HUES6 (cell line): ENCODE results near the gene LAMTOR4.
"Not testable (repeated sequence)": the region's sequence is repeated elsewhere in the genome, so short reads cannot be mapped to it uniquely, and the experiment has no call there.

Source experiments
- H3K27ac ChIP-seq: 2 replicates; pipeline ENCODE4 v1.7.0; 2013; ENCODE audit warnings: low read depth, mild to moderate bottlenecking, low read length, inconsistent platforms
- H3K27me3 ChIP-seq: 2 replicates; pipeline ENCODE4 v1.6.1; 2013; ENCODE audit warnings: low read length; ENCODE audit not compliant: control insufficient read depth, insufficient read depth
- H3K36me3 ChIP-seq: 2 replicates; pipeline ENCODE4 v1.6.1; 2013; ENCODE audit warnings: low read length; ENCODE audit not compliant: control insufficient read depth, insufficient read depth
- H3K4me1 ChIP-seq: 2 replicates; pipeline ENCODE4 v1.6.1; 2013; ENCODE audit warnings: low read length; ENCODE audit not compliant: control insufficient read depth, insufficient read depth
- H3K4me3 ChIP-seq: 2 replicates; pipeline ENCODE4 v1.5.1; 2013; ENCODE audit warnings: low read depth, low read length
- H3K9ac ChIP-seq: one replicate; pipeline ENCODE4 v1.6.1; 2013; ENCODE audit warnings: mild to moderate bottlenecking, low read length
- H3K9me3 ChIP-seq: 2 replicates; pipeline ENCODE4 v1.6.1; 2013; ENCODE audit warnings: low read depth, low read length; ENCODE audit not compliant: control insufficient read depth, insufficient read depth

Gene LAMTOR4

DNA sequence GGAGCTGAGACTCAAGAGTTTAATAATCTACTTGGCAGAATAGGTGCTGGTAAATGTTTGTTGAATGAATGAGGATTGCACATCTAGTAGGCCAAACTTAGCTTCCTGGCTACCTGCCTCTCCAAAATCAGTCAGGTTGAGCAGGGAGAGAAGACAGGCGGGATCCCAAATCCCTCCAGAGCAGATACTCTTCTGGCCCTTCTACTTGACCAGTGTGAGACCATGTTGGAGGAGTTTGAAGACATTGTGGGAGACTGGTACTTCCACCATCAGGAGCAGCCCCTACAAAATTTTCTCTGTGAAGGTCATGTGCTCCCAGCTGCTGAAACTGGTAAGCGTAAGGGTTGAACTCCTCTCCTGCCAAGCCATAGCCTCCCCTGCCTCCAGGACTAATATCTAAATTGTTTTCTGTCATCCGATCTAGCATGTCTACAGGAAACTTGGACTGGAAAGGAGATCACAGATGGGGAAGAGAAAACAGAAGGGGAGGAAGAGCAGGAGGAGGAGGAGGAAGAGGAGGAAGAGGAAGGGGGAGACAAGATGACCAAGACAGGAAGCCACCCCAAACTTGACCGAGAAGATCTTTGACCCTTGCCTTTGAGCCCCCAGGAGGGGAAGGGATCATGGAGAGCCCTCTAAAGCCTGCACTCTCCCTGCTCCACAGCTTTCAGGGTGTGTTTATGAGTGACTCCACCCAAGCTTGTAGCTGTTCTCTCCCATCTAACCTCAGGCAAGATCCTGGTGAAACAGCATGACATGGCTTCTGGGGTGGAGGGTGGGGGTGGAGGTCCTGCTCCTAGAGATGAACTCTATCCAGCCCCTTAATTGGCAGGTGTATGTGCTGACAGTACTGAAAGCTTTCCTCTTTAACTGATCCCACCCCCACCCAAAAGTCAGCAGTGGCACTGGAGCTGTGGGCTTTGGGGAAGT, 24.2 kb upstream of the LAMTOR4 start:
- Histone ChIP-seq H3K9ac (no peak overlapping the region), H3K9me3 (no peaks in the 10 kb centered on the region), H3K36me3 (no peaks in the 10 kb centered on the region), H3K4me1 (peaks cover 10% of the 10 kb centered on the region), H3K4me3 (no peak overlapping the region), H3K27me3 (peaks cover 12% of the 10 kb centered on the region), H3K27ac (no peak overlapping the region)

DNA sequence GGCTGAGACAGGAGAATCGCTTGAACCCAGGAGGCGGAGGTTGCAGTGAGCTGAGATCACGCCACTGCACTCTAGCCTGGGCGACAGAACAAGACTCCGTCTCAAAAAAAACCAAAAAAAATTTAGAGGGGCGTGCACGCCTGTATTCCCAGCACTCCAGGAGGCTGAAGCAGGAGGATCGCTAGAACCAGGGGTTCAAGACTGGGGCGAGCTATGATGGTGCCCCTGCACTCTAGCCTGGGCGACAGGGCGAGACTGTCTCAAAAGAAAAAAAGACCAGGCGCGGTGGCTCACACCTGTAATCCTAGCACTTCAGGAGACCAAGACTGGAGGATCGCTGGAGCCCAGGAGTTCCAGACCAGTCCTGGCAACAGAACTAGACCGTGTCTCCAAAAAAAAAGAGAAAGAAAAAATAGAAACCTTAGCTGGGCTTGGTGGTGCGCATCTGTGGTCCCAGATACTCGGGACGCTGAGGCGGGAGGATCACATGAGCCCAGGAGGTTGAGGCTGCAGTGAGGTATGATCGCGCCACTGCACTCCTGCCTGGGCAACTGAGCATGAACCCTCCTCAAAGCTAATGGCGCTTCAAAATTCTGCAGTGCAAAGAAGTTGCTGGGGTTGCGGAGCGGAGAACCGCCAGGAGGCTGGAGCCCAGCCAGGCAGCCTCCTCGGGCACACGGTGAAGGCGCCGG, 22.3 kb upstream of the LAMTOR4 start:
- Histone ChIP-seq H3K27me3 (peaks cover 12% of the 10 kb centered on the region), H3K4me3 (peak overlapping the region; percentile 96), H3K9ac (peak overlapping the region; percentile 95), H3K4me1 (peaks cover 3% of the 10 kb centered on the region; the same call in 1 of the 2 replicates), H3K9me3 (no peaks in the 10 kb centered on the region), H3K36me3 (no peaks in the 10 kb centered on the region), H3K27ac (peak overlapping the region; percentile 88)

DNA sequence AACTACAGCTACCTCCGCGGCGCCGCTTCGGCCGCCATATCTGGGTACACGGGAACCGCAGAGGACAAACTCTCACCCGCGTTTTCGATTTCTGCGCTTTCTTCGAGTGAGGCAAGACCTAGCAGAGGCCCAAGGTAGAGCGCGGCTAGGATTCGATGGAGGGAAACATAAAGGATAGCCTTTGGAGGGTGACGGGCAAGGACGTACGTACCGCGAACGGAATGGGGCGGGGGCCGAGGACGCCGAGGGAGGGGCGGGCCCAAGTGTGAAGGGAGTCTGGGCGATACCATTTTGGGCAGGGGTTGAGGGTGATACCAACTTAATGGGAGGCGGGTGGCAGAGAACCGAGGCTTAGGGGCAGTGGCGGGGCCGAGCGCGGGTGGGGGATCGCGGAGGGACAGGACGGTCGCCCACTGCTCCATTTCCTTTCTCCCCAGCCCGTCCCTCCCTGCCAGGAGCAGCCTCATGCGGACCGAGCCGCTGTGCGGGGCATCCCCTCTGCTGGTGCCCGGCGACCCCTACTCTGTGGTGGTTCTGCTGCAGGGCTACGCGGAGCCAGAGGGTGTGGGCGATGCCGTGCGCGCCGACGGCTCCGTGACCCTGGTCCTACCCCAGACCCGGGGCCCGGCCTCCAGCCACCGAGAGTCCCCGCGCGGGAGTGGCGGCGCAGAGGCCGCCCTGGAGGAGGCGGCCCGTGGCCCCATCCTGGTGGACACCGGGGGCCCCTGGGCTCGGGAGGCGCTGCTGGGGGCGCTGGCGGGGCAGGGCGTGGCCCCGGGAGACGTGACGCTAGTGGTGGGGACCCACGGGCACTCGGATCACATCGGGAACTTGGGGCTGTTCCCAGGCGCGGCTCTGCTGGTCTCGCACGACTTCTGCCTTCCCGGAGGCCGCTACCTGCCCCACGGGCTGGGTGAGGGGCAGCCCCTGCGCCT, 21.5 kb upstream of the LAMTOR4 start, which contains the start of gene MBLAC1:
Gene MBLAC1 (plus strand): TSS at position 37 of the 935 bp plus-strand sequence. CDS start 429 bp downstream, at position 466.
- peaks cover 12% of the 10 kb centered on the region for H3K27me3 ChIP-seq
- H3K9ac ChIP-seq: peak within 1 kb of the TSS; percentile 95
- H3K9me3 ChIP-seq: no peaks in the 10 kb centered on the region
- H3K4me1 ChIP-seq: peaks cover 1% of the 10 kb centered on the region; the same call in 1 of the 2 replicates
- no peaks in the 10 kb centered on the region for H3K36me3 ChIP-seq
- peak within 1 kb of the TSS; percentile 96 for H3K4me3 ChIP-seq
- peak within 1 kb of the TSS; percentile 88 for H3K27ac ChIP-seq

DNA sequence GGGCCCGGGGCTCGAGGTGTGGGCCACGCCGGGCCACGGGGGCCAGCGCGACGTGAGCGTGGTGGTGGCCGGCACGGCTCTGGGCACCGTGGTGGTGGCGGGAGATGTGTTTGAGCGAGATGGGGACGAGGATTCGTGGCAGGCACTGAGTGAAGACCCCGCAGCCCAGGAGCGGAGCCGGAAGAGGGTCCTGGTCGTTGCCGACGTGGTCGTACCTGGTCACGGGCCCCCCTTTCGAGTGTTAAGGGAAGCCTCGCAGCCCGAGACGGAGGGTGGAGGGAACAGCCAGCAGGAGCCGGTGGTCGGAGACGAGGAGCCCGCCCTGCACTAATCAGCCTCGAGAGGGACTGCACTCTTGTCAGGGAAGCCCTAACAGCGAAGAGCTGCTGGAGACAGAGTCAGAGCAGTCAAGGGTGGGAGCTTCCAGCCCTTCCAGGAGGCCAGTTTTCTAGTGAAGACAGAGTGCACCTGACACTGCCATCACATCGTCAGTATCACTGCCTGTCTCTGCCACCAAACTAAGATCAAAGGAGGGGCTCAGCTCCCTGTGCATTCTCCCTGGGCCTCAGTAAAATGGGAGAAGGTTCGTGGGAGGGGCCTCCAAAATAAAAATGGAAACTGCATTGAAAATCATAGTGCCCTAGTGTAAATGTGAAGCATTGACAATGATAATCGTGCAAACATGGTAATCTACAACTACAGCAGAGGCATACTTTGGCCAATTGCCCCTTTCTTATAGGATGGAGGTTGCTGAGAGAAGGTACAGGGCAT, 20.7 kb upstream of the LAMTOR4 start:
- H3K27ac ChIP-seq: no peak overlapping the region

DNA sequence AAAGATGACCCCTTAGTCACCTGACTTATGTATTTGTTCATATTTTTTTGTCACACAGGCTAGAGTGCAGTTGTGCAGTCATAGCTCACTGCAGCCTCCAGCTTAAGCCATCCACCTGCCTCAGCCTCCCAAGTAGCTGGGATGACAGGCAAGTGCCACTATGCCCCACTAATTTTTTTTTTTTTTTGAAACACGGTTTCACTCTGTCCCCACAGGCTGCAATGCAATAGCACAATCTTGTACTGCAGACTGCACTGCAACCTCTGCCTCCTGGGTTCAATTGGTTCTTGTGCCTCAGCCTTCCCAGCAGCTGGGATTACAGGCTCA, 20.1 kb upstream of the LAMTOR4 start:
- no peak overlapping the region for H3K9ac ChIP-seq
- no peak overlapping the region for H3K4me3 ChIP-seq

More for the DNA sequence above, 20.7 kb upstream of the LAMTOR4 start:
- Histone ChIP-seq H3K9ac (peak overlapping the region; percentile 64), H3K4me3 (peak overlapping the region; percentile 96), H3K4me1 (peaks cover 4% of the 10 kb centered on the region; the same call in 1 of the 2 replicates), H3K9me3 (no peaks in the 10 kb centered on the region), H3K36me3 (no peaks in the 10 kb centered on the region), H3K27me3 (peaks cover 12% of the 10 kb centered on the region)

DNA sequence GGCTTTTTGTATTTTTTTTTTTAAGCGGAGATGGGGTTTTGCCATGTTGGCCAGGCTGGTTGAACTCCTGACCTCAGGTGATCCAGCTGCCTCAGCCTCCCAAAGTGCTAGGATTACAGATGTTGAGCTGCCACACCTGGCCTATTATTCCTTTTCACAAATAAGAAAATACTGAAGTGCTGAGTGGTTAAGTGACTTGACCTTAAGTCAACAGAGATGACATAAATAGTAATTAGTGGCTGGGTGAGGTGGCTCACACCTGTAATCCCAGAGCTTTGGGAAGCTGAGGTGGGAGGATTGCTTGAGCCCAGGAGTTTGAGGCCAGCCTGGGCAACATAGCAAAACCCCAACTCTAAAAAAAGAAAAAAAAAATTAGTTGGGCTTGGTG, 18.5 kb upstream of the LAMTOR4 start:
- H3K27me3 ChIP-seq: peaks cover 12% of the 10 kb centered on the region
- H3K9ac ChIP-seq, H3K36me3 ChIP-seq, H3K9me3 ChIP-seq, H3K4me3 ChIP-seq, H3K27ac ChIP-seq, H3K4me1 ChIP-seq: not testable (repeated sequence)

More for the DNA sequence above, 20.1 kb upstream of the LAMTOR4 start:
- Histone ChIP-seq H3K27ac (no peak overlapping the region), H3K9me3 (no peaks in the 10 kb centered on the region), H3K4me1 (peaks cover 4% of the 10 kb centered on the region; the same call in 1 of the 2 replicates), H3K36me3 (no peaks in the 10 kb centered on the region), H3K27me3 (peaks cover 12% of the 10 kb centered on the region)

DNA sequence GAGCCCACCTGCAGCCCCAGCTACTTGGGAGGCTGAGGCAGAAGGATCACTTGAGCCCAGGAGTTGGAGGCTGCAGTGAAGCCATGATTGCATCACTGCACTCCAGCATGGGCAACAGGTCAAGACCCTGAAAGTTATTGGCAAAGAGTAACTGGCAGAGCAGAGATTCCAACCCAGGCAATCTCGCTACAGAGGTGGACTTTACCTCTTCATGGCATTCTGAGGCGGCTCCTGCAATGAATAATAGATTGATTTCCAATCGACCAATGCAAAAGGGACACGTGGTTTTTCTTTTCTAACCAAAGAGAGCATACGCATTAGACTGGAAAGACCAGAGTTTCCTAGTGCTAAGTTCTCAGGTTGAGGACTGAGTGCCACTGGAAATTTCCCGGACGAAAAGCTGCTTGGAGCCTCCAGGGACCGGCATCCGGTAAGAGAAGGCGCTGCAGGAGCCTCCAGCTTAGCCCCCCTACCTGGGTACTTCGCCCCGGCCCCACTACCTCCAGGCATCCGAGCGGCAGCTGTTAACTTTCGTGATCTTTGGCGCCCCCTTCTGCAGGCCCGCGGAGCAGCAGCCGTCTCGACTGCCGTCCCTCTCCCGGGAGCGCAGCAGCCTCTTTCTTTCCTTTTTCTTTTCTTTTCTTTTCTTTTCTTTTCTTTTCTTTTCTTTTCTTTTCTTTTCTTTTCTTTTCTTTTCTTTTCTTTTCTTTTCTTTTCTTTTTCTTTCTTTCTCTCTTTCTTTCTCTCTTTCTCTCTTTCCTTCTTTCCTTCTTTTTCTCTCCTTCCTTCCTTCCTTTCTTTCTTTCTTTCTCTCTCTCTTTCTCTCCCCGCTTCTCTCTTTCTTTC, 17.9 kb upstream of the LAMTOR4 start:
- peaks cover 4% of the 10 kb centered on the region; the same call in 1 of the 2 replicates for H3K4me1 ChIP-seq
- H3K36me3 ChIP-seq: no peaks in the 10 kb centered on the region
- peaks cover 12% of the 10 kb centered on the region for H3K27me3 ChIP-seq
- peak overlapping the region; percentile 36 for H3K9ac ChIP-seq
- H3K27ac ChIP-seq: no peak overlapping the region
- H3K4me3 ChIP-seq: peak overlapping the region; percentile 43
- no peaks in the 10 kb centered on the region for H3K9me3 ChIP-seq

DNA sequence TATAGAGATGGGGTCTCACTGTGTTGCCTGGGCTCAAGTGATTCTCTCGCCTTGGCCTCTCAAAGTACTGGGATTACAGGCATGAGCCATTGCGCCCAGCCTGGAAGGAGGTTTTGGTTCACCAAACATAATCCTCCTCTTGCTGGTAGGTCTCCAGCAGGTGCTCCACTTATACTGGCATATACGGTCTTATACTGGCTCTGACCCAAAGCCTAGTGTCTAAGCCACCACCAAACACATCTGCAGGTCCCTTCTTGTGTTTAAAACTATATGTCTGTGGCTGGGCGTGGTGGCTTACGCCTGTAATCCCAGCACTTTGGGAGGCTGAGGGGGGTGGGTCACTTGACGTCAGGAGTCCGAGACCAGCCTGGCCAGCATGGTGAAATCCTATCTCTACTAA, 16.6 kb upstream of the LAMTOR4 start:
- Histone ChIP-seq H3K4me3 (no peak overlapping the region), H3K9me3 (no peaks in the 10 kb centered on the region), H3K27me3 (peaks cover 12% of the 10 kb centered on the region), H3K36me3 (no peaks in the 10 kb centered on the region), H3K9ac (no peak overlapping the region), H3K4me1 (peaks cover 4% of the 10 kb centered on the region; the same call in 1 of the 2 replicates), H3K27ac (no peak overlapping the region)

DNA sequence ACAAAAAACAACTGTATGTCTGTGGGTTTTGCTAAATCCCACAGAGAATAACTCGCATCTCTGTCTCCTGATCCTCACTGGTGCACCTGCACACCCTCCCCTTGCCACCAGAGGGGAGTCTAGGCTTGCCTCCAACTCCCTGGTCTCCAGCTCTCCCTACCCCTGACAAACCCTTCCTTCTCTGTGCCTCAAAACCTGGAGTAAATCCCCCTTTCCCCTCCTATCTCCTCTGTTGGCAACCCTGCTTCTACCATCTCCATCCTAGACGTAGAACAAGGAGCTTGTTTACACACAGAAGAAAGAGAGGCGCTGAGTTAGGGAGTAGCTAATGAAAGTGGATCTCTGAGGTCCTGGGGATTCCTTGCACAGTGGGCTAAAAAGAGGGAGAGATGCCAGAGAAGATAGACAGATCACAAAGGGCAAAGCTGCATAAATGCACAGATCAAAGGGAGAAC, 16.0 kb upstream of the LAMTOR4 start:
- Histone ChIP-seq H3K36me3 (no peaks in the 10 kb centered on the region), H3K27me3 (peaks cover 11% of the 10 kb centered on the region), H3K9me3 (no peaks in the 10 kb centered on the region), H3K4me1 (peaks cover 4% of the 10 kb centered on the region; the same call in 1 of the 2 replicates), H3K27ac (no peak overlapping the region), H3K4me3 (no peak overlapping the region), H3K9ac (no peak overlapping the region)
